ENCODE results near the gene OR4S2.

OR4S2 gene, protein sequence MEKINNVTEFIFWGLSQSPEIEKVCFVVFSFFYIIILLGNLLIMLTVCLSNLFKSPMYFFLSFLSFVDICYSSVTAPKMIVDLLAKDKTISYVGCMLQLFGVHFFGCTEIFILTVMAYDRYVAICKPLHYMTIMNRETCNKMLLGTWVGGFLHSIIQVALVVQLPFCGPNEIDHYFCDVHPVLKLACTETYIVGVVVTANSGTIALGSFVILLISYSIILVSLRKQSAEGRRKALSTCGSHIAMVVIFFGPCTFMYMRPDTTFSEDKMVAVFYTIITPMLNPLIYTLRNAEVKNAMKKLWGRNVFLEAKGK

DNA sequence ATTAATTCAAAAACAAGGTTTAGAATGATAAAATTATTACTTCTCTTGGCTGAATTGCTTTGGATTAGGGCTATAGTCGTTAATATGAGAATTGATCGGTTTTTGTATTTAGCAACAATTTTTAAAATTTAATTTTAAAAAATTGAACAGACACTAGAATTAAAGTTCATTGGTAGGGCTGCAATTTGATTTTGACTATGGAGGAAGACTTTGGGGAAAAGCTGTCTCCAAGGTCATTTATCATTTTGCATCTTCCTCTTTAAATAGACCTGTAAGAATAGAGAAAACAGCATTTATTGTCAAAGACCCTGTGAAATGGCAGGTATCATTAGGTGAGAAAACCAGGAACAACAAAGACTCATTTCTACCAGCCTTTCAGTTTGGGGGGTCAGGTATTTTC is at the start of gene OR4S2:
OR4S2 (plus strand) TSS at position 301 of the 400 bp plus-strand sequence. CDS start 2,577 bp downstream, outside the sequence.
- no peak for DNase-seq (ENCODE audit: low read depth in 2 of 2)

DNA sequence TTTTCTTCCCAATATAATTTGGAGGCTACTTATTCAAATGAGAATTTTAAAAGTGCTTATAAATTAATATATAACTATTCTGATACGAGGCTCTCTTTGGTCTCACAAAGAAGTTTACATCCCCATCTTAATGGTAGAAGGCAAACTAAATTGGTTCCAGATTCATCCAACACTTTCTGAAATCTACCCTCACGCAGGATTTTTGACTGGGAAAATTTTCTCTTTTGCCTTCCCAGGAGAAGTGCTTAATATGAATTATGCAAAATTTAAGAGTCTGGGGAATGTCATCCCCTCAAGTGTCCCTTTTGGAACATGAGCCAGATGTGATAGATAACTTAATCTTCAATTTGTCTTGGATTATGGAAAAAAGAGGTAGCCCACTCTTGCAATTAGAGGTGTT is 40.6 kb upstream of the OR4S2 start, which contains the start of gene OR4C11:
OR4C11 (minus strand) TSS at position 101 of the 400 bp plus-strand sequence. CDS start 3,272 bp downstream, outside the sequence.
- DNase-seq (ENCODE audit: low read depth in 2 of 2), result no peak

DNA sequence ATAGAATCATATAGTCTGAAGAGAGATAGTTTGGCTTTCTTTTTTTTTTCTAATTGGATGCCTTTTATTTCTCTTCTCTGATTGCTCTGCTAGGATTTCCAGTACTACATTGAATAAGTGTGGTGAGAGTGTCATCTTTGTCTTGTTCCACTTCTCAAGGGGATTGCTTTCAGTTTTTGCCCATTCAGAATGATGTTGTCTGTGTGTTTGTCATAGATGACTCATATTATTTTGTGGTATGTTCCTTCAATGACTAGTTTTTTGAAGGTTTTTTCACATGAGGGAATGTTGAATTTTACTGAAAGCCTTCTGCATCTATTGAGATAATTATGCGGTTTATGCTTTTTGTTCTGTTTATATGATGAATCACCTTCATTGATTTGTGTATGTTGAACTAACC is 23.6 kb upstream of the OR4S2 start:
- no peak for DNase-seq (ENCODE audit: low read depth in 2 of 2)

DNA sequence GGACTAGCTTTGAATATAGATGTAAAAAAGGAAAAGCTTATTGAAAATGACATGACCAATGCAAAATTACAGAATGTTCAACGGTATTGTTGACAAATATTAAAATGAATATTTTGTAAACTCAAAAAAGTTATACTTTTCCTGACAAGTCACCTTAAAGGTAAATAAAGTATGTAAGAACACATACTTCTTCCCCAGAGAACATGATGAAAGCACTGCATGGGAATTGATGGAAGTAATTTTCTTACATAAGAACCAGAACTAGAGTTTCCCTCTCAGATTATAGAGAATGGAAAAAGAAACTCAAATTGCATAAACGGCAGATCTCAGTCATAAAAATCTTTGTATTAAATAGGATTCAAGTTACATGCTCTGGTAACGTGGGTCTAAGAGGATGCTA is 13.3 kb upstream of the OR4S2 start, which contains the start of gene OR4P4:
OR4P4 (plus strand) TSS at position 301 of the 400 bp plus-strand sequence.
- no peak for DNase-seq (ENCODE audit: low read depth in 2 of 2)

DNA sequence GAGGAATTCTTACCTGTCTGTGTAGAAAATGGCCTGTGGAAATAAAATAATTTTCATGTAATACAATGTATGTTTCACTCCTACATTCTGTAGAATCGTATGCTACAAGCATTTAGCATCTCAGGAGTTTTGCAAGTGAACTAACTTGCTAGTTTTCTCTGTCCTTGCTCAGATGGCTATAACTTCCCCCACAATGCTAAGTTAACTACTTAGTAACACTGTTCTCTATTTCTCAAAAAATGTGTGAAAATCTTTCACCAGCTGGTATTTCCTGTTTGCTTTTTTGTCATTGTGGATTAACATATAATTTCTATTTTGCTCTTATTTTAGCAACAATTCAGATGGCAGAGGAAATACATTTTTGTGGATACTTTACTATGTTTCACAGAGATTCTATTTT is 4.4 kb downstream of the OR4S2 start:
- no peak for DNase-seq (ENCODE audit: low read depth in 2 of 2)

DNA sequence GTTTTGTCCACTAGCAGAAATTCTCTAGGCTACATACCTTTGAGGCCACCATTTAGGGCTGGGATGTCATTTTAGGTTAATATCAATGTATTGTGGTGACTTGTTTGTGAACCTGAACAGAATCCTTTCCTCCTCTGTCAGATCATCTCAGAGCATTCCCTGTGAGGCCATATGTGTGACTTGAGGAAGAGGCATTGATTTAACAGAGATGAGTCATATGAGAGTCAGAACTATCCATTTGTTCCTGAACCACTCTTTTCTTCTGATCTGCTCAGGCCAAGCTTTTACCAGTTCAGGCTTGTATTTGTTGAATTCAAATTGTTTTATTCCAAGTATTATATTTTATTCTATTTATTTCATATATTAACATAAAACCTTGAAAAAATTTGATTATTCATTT is 7.0 kb downstream of the OR4S2 start:
- DNase-seq (ENCODE audit: low read depth in 2 of 2), result no peak

DNA sequence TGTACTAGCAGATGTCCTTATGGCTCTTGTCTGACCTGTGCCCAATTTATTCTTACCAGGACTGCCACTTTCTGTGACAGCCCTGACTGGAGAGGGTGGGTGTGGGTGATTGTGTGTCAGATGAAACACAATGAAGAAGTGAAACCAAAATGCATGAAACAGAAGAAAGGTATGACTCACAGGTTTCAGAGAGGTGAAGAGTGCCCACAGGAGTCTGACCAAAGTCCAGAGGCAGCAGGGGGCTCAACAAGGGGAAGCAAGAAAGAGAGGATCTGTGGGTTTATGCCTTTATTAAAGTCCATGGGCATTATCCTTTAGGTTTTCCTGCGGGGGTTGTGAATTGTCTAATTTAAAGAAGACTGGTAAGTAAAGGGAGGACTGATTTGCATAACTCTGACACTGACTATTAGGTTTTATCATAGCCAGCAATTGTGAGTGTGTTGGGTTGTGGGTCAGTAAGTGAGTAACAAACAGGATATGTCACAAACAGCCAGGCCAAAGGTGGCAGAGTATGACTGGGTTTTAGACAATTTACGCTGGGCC is 10.0 kb downstream of the OR4S2 start:
- DNase-seq (ENCODE audit: low read depth in 2 of 2), result no peak

DNA sequence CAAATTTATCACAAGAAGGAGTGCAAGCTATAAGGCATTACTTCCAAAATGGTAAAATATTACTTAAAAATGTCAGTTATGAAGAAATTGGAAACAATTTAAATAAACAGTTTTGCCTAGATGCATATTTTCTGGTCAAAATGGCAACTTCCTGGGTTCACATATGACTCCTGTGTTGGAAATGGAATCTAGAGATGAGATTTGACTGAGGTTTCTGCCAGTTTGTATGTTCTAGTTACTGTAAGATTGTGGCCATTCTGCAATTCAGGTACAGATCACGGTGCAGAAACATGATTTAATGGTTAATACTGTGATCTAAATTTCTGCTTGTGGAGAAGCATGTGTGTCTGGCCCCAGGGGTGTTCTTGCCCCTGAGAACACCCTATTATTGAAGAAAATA is 10.5 kb downstream of the OR4S2 start:
- no peak for DNase-seq (ENCODE audit: low read depth in 2 of 2)

DNA sequence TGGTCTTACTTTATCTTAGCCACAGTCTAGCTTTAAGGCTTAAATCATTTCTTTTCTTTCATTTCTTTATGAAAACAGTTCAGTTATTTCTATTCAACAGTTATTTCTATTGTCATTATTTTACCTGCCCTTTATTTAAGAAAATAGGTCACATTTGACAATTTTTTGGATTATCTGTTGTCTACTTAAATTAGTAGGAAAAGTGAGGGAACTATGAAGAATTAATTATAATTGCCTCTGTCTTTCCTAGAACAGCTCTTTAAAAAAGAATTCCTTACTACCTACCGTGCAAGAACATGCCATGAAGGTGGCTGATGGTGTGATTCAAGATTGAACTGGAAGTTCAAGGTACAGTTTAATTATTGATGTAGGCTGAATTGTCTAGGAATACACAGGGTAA is 13.8 kb downstream of the OR4S2 start, which contains the start of gene OR4C6:
OR4C6 (plus strand) TSS at position 301 of the 400 bp plus-strand sequence. CDS start 2,966 bp downstream, outside the sequence.
- no peak for DNase-seq (ENCODE audit: low read depth in 2 of 2)

DNA sequence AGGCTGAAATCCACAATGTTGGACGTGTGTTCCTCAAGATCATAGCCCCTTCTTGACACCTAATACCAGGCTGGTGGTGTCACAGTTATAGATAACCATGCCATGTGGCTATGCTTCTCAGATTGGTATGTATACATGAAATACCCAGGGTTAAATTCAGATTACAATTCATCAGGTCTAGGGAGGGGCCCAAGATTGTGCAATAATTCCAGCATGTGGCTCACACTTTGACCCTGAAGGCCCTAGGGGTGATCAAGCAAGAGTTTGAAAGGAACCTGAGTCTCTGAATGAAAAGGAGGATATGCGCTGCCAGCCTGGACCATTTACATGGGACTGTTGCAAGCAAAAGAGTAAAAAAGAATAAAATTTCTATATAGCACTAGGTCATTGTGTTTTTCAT is 21.2 kb downstream of the OR4S2 start:
- no peak for DNase-seq (ENCODE audit: low read depth in 2 of 2)

DNA sequence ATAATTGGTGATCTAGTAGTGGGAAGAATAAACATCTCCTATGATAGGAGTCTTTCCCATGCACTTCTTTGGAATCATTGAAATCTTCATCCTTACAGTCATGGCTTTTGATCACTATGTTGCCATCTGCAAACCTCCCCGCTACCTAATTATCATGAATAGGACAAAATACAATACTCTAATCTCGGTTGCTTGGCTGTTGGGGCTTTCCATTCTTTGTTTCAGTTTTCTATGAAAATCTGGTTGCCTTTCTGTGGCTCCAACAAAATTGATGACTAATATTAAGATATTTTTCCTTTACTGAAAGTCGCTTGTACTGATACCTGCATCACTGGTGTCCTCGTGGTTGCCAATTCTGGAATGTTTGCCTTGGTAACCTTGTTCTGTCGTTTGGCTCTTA is 25.7 kb downstream of the OR4S2 start:
- no peak for DNase-seq (ENCODE audit: low read depth in 2 of 2)

DNA sequence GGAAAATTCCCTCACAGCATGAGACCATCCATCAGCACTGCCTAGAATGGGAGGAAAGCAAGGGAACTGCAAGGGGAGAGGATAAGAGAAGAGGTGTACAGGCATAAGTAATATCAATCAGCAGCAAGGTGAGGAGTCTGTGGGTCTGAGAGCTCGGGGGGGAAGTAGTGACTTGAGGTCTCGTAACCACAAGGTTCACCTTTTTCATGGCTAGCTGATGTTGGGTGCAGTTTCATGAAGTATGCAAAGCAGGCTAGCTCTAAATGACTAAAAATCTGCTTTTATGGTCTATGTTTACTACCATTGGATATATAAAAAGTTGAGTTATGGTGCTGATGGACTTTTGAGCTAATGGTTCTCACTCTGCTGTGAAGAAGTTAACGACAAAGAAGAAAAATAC is 49.7 kb downstream of the OR4S2 start:
- no peak for DNase-seq (ENCODE audit: low read depth in 2 of 2)

DNA sequence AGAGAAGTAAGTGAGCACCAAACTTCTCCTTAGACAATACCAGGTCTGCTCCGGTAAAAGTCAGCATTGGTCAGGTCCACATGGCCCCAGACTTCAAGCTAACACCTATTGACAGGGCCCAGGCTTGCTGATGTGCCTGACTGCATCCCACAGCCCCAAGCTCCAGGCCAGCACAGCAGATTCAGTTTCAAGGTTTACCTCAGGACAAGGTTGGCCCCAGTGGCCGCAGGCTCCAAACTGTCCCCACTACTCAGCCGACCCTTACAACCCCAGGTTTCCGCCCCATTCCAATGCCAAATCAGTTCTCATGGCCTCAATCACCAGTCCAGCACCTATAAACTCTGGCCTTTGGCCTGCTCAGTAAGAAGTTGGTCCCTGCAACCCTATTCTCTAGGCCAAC is 53.3 kb downstream of the OR4S2 start:
- DNase-seq (ENCODE audit: low read depth in 2 of 2), result no peak
